Measurements from ENCODE around the gene PCDHGA3. TPM values are rescaled to one million over a fixed set of nuclear protein-coding genes. Genes with fewer than 3 reads are reported as not detected.
A peak's percentile ranks its signal among the peaks of the same experiment; 100 is the strongest.
"Not testable (repeated sequence)": the region's sequence is repeated elsewhere in the genome, so short reads cannot be mapped to it uniquely, and the experiment has no call there.

The PCDHGA3 gene
- total and polyA plus RNA-seq, 2 experiments from 2014 or later, result 0.63 to 0.90 TPM

GRCh38 chr5:141345327-141345726 lies 1.7 kb downstream of the PCDHGA3 start (continued):
- TF ChIP-seq, protein P1, sequence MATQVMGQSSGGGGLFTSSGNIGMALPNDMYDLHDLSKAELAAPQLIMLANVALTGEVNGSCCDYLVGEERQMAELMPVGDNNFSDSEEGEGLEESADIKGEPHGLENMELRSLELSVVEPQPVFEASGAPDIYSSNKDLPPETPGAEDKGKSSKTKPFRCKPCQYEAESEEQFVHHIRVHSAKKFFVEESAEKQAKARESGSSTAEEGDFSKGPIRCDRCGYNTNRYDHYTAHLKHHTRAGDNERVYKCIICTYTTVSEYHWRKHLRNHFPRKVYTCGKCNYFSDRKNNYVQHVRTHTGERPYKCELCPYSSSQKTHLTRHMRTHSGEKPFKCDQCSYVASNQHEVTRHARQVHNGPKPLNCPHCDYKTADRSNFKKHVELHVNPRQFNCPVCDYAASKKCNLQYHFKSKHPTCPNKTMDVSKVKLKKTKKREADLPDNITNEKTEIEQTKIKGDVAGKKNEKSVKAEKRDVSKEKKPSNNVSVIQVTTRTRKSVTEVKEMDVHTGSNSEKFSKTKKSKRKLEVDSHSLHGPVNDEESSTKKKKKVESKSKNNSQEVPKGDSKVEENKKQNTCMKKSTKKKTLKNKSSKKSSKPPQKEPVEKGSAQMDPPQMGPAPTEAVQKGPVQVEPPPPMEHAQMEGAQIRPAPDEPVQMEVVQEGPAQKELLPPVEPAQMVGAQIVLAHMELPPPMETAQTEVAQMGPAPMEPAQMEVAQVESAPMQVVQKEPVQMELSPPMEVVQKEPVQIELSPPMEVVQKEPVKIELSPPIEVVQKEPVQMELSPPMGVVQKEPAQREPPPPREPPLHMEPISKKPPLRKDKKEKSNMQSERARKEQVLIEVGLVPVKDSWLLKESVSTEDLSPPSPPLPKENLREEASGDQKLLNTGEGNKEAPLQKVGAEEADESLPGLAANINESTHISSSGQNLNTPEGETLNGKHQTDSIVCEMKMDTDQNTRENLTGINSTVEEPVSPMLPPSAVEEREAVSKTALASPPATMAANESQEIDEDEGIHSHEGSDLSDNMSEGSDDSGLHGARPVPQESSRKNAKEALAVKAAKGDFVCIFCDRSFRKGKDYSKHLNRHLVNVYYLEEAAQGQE (IDR thresholded peaks at IDR 0.05; ENCODE audit: unreplicated experiment), result no peak
- TF ChIP-seq JUNB (IDR thresholded peaks at IDR 0.05; ENCODE audit: unreplicated experiment), result no peak

DNA sequence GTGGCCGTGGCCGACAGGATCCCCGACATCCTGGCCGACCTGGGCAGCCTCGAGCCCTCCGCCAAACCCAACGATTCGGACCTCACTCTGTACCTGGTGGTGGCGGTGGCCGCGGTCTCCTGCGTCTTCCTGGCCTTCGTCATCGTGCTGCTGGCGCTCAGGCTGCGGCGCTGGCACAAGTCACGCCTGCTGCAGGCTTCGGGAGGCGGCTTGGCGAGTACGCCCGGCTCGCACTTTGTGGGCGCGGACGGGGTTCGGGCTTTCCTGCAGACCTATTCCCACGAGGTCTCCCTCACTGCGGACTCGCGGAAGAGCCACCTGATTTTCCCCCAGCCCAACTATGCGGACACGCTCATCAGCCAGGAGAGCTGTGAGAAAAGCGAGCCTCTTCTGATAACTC lies 2.4 kb downstream of the PCDHGA3 start:
- not testable (repeated sequence) for H3K9me2 ChIP-seq (ENCODE audit: insufficient read depth); H3K79me2 ChIP-seq (replicated peaks; ENCODE audit: insufficient read depth); H4K20me1 ChIP-seq (replicated peaks; ENCODE audit: insufficient read depth); H3K4me3 ChIP-seq; H3K36me3 ChIP-seq (ENCODE audit: insufficient read depth); H3F3A ChIP-seq (replicated peaks; ENCODE audit: low read depth); H3K27me3 ChIP-seq (ENCODE audit: insufficient read depth); H3K27ac ChIP-seq (ENCODE audit: low read depth); DNase-seq (ENCODE audit: low spot score); ATAC-seq; H2AFZ ChIP-seq; H3K4me1 Mint-ChIP-seq; H3K27ac Mint-ChIP-seq; H3K27me3 Mint-ChIP-seq (ENCODE audit: insufficient read depth, low read depth, poor library complexity); H3K4me3 Mint-ChIP-seq; H3K4me1 ChIP-seq (ENCODE audit: insufficient read depth); H3K4me2 ChIP-seq
- Mint-ChIP-seq H3K36me3 (ENCODE audit: low read depth) (peaks cover 42% of the 10 kb centered on the region), H3K9me3 (peaks cover 66% of the 10 kb centered on the region)

DNA sequence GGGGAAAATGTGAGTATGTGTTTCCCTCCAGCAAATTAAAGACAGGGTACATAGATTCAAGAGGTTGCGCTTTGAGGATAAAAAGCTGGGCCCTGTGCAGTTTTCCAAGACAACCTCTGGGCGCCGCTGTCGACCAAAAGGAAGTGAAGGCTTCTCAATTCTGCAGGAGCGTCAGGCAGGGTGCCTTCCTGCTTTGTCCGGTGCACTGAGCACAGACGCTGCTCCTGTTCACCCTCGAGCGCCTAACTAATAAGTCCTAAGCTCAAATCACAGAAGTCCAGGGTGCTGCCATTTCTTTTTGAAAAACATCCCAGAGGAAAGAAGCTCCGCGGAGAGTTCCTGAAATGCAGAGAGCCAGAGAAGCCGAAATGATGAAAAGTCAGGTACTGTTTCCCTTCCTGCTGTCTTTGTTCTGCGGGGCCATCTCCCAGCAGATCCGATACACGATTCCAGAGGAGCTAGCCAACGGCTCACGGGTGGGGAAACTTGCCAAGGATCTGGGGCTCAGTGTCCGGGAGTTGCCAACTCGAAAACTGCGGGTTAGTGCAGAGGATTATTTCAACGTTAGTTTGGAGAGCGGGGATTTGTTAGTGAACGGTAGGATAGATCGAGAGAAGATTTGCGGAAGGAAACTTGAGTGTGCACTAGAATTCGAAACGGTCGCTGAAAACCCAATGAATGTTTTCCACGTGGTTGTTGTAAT lies 6.4 kb downstream of the PCDHGA3 start, which contains the start of gene PCDHGB1:
TSS of gene PCDHGB1 (plus strand) at position 183 of the 703 bp plus-strand sequence. CDS start at position 345, 162 bp downstream.
- Histone ChIP-seq H3K79me2 (replicated peaks; ENCODE audit: insufficient read depth) (no peaks in the 10 kb centered on the region), H4K20me1 (replicated peaks; ENCODE audit: insufficient read depth) (no peaks in the 10 kb centered on the region), H3K4me3 (peak within 1 kb of the TSS; percentile 47), H3K4me1 (ENCODE audit: insufficient read depth) (no peaks in the 10 kb centered on the region), H3K27ac (ENCODE audit: low read depth) (no peak within 1 kb of the TSS), H3K27me3 (ENCODE audit: insufficient read depth) (no peaks in the 10 kb centered on the region), H3K9me2 (ENCODE audit: insufficient read depth) (no peaks in the 10 kb centered on the region), H3F3A (replicated peaks; ENCODE audit: low read depth) (0 out of 2 replicates have a peak, but pooled peaks cover 3% of the 10 kb centered on the region), H3K4me2 (peak within 1 kb of the TSS; percentile 69), H2AFZ (peak within 1 kb of the TSS; percentile 58), H3K36me3 (ENCODE audit: insufficient read depth) (no peaks in the 10 kb centered on the region)
- DNase-seq (ENCODE audit: low spot score), result peak; percentile 95
- H3K36me3 Mint-ChIP-seq (ENCODE audit: low read depth), result peaks cover 53% of the 10 kb centered on the region
- peaks cover 7% of the 10 kb centered on the region for H3K27me3 Mint-ChIP-seq (ENCODE audit: insufficient read depth, low read depth, poor library complexity)
- H3K4me1 Mint-ChIP-seq, result peaks cover 2% of the 10 kb centered on the region; the same call in 2 of the 3 replicates
- H3K27ac Mint-ChIP-seq, result no peak within 1 kb of the TSS
- peaks cover 64% of the 10 kb centered on the region for H3K9me3 Mint-ChIP-seq
- peak within 1 kb of the TSS; percentile 65 for H3K4me3 Mint-ChIP-seq
- peak; percentile 93 for ATAC-seq
- TF ChIP-seq ZNF331 (CRISPR knock-in tag; IDR thresholded peaks at IDR 0.05; ENCODE audit: low read depth), result no peak
- TF ChIP-seq, protein P1 (IDR thresholded peaks at IDR 0.05; ENCODE audit: unreplicated experiment), result no peak
- TF ChIP-seq CTCF (conservative IDR thresholded peaks at IDR 0.05; ENCODE audit: low read depth in 2 of 2), result peak; percentile 77 to 81
- no peak for TF ChIP-seq JUNB (IDR thresholded peaks at IDR 0.05; ENCODE audit: unreplicated experiment)
- TF ChIP-seq EZH2 (IDR thresholded peaks at IDR 0.05; ENCODE audit: low read depth, unreplicated experiment), result no peak
- no peak for TF ChIP-seq ZNF114 (CRISPR knock-in tag; IDR thresholded peaks at IDR 0.05)

All from GM23338 (cell line).